Mesodermal cell (in vitro differentiated cells): Measurements from ENCODE around the gene CRYM.

ENCODE experiments used
- H3K27ac ChIP-seq: 2 replicates; pipeline ENCODE4 v1.7.0; 2013; ENCODE audit warnings: mild to moderate bottlenecking, low read depth, low read length, moderate library complexity; ENCODE audit not compliant: severe bottlenecking
- H3K36me3 ChIP-seq: 2 replicates; pipeline ENCODE4 v1.7.1; 2013; ENCODE audit warnings: mild to moderate bottlenecking, low read length, moderate library complexity; ENCODE audit not compliant: control insufficient read depth, insufficient read depth
- H3K4me1 ChIP-seq: one replicate; pipeline ENCODE4 v1.7.1; 2013; ENCODE audit warnings: mild to moderate bottlenecking, low read length; ENCODE audit not compliant: insufficient read depth, control insufficient read depth, poor library complexity, severe bottlenecking
- H3K4me3 ChIP-seq: 2 replicates; pipeline ENCODE4 v1.7.0; 2013; ENCODE audit warnings: low read length, control low read depth, mild to moderate bottlenecking; ENCODE audit not compliant: insufficient read depth, poor library complexity, severe bottlenecking; ENCODE audit errors: extremely low read depth
- H3K9me3 ChIP-seq: 2 replicates; pipeline ENCODE4 v1.7.1; 2013; ENCODE audit warnings: mild to moderate bottlenecking, low read length, moderate library complexity; ENCODE audit not compliant: control insufficient read depth
- WGBS, 2 experiments: methylation state at CpG; one replicate each; pipeline ENCODE4 v1.1.5; 2013; ENCODE audit warnings: missing lambda C conversion rate in 2 of 2; ENCODE audit not compliant: insufficient coverage in 2 of 2; 5-methylcytosine and 5-hydroxymethylcytosine counted together

The CRYM gene

GRCh38 chr16:21222495-21223337, 55.4 kb downstream of the CRYM start:
- no peak overlapping the region for H3K27ac ChIP-seq
- H3K9me3 ChIP-seq = no peaks in the 10 kb centered on the region
- H3K4me3 ChIP-seq = no peak overlapping the region
- H3K4me1 ChIP-seq = no peaks in the 10 kb centered on the region
- no peaks in the 10 kb centered on the region for H3K36me3 ChIP-seq
- 62 to 83% methylated on average over 3 to 4 of the region's 4 CpGs for WGBS, 2 experiments

GRCh38 chr16:21219551-21219950, 58.5 kb downstream of the CRYM start:
- no peak overlapping the region for H3K4me3 ChIP-seq
- no peaks in the 10 kb centered on the region for H3K36me3 ChIP-seq
- no peaks in the 10 kb centered on the region for H3K9me3 ChIP-seq
- H3K4me1 ChIP-seq = no peaks in the 10 kb centered on the region
- no CpG with 5 or more reads among the region's 2 CpGs for WGBS, 2 experiments
- H3K27ac ChIP-seq = no peak overlapping the region

GRCh38 chr16:21218153-21218552, 59.9 kb downstream of the CRYM start:
- Histone ChIP-seq H3K4me1 (no peaks in the 10 kb centered on the region), H3K9me3 (no peaks in the 10 kb centered on the region), H3K4me3 (no peak overlapping the region), H3K36me3 (no peaks in the 10 kb centered on the region), H3K27ac (no peak overlapping the region)
- WGBS, 2 experiments = 88 to 92% methylated on average over 6 of the region's 7 CpGs

- Histone ChIP-seq H3K36me3 (no peaks in the 10 kb centered on the region), H3K4me3 (no peak overlapping the region), H3K4me1 (no peaks in the 10 kb centered on the region), H3K27ac (no peak overlapping the region), H3K9me3 (no peaks in the 10 kb centered on the region)
- 83 to 100% methylated on average over 1 to 2 of the region's 2 CpGs for WGBS, 2 experiments
Measured at GRCh38 chr16:21217121-21217520, 61.0 kb downstream of the CRYM start.

GRCh38 chr16:21214086-21214485, 64.0 kb downstream of the CRYM start:
- Histone ChIP-seq H3K9me3 (no peaks in the 10 kb centered on the region), H3K4me3 (no peak overlapping the region), H3K4me1 (no peaks in the 10 kb centered on the region), H3K27ac (no peak overlapping the region), H3K36me3 (no peaks in the 10 kb centered on the region)
- WGBS, 2 experiments = 74 to 89% methylated on average over 3 of the region's 4 CpGs

- H3K4me1 ChIP-seq = no peaks in the 10 kb centered on the region
- WGBS, 2 experiments = 67 to 80% methylated on average over 1 of the region's 5 CpGs
- H3K36me3 ChIP-seq = no peaks in the 10 kb centered on the region
- no peak within 1 kb of the TSS for H3K27ac ChIP-seq
- no peak within 1 kb of the TSS for H3K4me3 ChIP-seq
- H3K9me3 ChIP-seq = no peaks in the 10 kb centered on the region
Measured at GRCh38 chr16:21211486-21211885, 66.6 kb downstream of the CRYM start, which contains the start of gene ZP2. TSS of gene ZP2 (minus strand) at chr16:21211574. CDS start at chr16:21211547, 27 bp downstream.
